Measurements from ENCODE around the gene PRKAR2B.
"Not testable (repeated sequence)": the region's sequence is repeated elsewhere in the genome, so short reads cannot be mapped to it uniquely, and the experiment has no call there.

GRCh38 chr7:107155726-107156125 is 111.2 kb downstream of the PRKAR2B start:
- not testable (repeated sequence) for TF ChIP-seq EZH2 (IDR thresholded peaks at IDR 0.05; ENCODE audit: borderline replicate concordance, insufficient read depth, low read depth, low read length, poor library complexity, severe bottlenecking); CTCF (IDR thresholded peaks at IDR 0.05)
